GM18873 (cell line): ENCODE results near the gene YBX1.
A peak's percentile ranks its signal among the peaks of the same experiment; 100 is the strongest.
"Not testable (repeated sequence)": the region's sequence is repeated elsewhere in the genome, so short reads cannot be mapped to it uniquely, and the experiment has no call there.

ENCODE experiments used
- ATAC-seq: cut with Tn5 transposase; IDR thresholded peaks from one replicate; pipeline ENCODE4 v1.9.1; 2021; ENCODE audit warnings: mild to moderate bottlenecking, moderate library complexity, moderate number of reproducible peaks; ENCODE audit not compliant: unreplicated experiment, low FRiP score

Gene YBX1

DNA sequence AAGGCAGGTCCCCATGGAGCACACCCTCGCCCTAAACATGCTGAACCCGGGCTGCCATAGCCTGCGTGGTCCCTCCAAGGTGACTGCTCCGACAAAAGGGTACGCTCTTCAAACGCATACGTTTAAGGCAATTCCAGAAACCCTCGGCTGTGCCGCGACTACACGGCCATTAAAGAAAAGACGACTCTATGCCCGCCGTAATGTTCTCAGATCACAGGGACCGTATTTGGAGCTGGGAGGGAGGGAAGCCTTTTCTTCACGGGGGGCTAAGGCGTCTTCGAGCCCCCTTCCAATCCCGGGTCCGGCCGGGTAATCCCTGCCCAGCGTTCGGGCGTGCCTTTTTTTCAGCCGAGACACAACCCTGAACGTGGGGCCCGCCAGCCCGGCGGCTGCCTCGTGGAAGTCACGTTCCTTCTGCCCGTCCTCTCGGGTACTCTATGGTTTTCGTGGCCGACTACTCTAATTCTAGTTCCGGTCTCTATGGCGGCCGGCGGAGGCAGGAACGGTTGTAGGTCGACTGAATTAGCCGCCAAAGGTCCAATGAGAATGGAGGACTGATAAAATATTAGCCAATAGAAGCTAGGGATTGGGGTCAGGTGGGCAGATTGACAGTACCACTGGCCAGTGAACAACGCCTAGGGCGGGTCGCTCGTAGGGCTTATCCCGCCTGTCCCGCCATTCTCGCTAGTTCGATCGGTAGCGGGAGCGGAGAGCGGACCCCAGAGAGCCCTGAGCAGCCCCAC, at the start of gene YBX1:
Gene YBX1, plus strand, starts transcription at position 678 of the 743 bp plus-strand sequence. CDS start 148 bp downstream, outside the sequence.
- peak; percentile 96 for ATAC-seq

DNA sequence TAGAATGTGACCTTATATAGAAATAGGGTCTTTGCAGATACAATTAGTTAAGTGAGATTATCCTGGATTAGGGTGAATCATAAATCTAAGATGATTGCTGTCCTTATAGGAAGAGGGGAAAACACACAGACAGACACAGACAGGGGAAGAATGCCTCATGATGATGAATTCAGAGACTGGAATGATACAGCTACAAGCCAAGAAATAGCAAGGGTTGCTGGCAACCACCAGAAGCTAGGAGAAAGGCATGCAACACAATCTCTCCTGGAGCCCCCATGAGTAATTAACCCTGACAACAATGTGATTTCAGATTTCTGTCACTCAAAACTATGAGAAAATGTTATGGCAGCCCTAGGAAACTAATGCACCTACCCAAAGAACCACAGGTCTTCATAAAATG, 43.1 kb upstream of the YBX1 start:
- no peak for ATAC-seq

DNA sequence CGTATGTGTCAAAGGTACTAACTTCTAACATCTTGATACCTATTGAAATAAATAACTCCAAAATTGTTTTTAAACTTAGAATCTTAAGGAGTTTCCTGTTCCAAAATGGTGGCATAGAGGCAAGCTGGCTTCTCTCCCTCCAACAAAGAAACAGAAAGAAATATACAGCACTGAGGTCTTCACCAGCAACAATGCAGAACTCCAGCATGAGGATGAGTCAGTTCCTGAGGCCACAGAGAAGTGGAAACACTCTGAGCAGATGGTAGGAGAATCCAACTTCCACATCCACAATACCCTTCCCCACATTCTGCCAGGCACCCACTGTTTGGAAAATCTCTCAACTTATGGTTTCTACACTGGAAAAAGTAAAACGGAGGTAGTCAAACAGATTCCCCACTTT, 36.2 kb upstream of the YBX1 start:
- ATAC-seq: no peak

DNA sequence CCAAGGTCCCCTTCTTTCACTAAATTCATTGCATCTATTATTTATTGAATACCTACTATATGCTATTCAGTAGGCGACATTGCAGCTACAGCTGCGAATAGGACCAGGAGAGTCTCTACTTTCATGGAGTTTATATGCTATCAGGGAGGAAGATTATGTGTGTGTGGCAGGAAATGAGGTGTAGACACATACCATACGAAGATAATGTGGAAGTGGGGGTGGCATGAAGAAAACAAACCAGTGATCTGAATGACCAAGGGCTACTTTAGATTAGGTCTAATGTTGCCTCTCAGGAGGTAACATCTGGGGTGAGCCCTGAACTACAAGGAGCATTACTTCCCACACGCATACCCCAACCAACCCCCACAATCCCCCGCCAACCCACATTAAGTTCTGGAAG, 25.0 kb upstream of the YBX1 start:
- no peak for ATAC-seq

DNA sequence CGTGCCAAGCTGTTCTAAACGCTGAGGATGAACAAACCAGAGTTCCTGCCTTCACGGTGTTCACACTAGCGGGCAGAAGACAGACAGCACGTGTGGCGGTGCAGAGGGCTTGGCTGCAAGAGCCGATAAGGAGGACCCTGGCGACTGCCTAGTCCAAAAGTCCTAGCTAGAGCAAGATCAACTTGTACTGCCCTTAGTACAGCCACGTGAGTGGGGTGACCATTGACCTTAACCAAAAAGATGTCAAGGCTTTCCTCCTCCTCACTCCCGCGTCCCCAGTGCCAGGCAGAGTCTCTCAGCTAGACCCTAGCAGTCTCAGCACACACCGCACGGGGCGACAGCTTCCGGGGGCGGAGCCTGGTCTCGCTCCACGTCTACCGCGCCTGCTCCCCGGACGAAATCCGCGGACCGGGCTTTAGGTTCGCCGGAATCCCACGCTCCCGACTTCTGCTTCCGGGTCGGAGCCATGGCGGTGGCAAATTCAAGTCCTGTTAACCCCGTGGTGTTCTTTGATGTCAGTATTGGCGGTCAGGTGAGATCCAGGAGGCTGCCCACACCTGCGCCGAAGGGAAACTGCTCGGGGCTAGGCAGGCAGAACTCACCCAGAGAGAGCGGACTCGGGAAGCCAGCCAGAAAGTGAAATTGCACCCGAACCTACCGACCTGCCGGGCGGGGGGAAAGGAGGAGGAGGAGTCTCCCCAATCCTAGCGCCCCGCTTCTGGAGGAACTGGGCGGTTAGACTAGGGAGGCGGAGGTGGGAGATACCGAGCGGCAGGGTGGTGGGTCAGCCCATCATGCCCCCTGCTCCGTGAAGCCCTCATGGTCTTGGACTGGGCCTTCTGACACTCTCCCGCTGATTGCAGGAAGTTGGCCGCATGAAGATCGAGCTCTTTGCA, 24.0 kb upstream of the YBX1 start, which contains the start of gene PPIH:
Gene PPIH, plus strand, starts transcription at position 443 of the 896 bp plus-strand sequence. Its CDS starts 24 bp downstream, at position 467.
- ATAC-seq: peak; percentile 78

DNA sequence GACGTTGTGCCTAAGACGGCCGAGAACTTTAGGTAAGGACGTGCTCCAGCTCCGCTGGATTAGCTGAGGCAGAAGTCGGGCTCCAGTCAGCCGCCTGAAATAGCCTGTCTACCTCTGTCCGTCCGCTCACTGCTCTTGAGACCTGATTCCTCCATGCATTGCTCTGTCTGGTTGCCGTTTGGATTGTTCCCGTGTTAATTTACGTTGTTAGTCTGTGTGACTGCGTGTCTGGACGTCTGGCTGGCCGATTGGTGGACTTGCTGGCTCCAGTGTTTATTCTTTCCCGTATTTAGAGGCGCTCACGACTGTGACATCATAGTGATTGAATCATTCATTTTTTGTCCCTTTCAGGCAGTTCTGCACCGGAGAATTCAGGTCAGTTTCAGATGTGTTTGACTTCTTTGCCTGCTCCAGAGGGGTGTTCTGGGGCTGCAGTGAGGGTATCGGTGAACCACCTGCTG, 23.3 kb upstream of the YBX1 start:
- ATAC-seq: peak; percentile 9

DNA sequence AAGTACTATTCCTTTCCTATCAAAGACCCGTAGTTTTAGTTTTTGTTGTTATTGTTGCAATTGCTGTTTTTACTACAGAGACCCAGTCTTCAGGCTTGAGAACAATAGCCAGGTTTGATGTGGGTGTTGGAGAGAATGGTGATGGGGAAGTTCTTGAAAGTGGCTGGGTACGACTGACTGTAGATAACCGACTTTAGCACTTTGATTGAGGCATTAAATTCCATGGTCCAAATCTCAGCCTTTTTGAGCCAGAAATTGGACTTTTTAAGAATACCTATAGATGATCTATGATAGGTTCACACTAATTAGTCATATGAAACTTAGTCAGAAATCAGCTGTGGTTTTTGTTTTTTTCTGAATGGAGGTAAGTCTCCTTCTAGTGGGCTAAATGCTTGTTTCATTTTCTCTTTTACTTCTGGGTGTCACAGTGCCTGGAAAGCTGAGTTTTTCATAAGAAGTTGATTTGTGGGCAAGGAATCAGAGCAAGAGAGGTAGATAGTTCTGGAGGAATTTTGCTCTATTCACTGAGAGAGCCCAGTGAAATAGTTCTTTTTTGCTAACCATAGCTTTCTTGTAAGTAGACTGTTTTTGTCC, 21.2 kb upstream of the YBX1 start:
- no peak for ATAC-seq

DNA sequence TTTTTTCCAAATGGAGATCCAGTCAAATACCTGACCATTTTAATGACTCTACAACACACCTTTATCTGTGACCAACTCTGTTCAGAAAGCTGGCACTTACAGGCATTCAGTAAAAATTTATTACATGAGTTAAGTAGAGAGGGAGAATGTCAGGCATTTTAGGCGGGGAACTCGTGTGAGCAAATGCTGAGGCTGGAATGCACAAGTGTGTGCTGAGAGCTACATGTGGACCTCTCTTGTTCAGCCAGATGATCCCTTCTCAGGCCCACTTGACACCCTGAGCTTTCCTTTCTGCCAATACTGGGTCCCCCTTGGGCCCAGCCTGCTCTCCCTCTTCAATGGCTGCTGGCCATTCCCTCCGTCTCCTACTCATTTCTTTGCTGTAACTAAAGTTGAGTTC, 12.3 kb upstream of the YBX1 start:
- no peak for ATAC-seq

DNA sequence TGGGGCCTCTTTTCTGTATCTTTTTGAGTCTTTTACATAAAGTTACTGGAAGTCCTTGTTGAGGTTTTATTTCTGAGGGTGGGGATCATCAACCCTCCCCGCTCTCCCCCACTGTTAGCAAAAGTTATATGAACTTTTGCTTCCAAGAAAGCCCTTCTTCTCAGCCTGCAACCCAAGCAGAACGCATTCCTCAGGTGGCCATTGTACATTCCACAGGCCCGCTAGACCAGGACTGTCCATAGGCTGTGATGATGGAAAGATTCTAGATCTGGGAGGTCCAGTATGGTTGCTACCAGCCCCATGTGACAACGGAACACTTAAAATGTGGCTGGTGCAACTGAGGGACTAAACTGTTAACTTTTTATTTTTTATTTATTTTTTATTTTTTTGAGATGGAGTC, 11.8 kb upstream of the YBX1 start:
- no peak for ATAC-seq

DNA sequence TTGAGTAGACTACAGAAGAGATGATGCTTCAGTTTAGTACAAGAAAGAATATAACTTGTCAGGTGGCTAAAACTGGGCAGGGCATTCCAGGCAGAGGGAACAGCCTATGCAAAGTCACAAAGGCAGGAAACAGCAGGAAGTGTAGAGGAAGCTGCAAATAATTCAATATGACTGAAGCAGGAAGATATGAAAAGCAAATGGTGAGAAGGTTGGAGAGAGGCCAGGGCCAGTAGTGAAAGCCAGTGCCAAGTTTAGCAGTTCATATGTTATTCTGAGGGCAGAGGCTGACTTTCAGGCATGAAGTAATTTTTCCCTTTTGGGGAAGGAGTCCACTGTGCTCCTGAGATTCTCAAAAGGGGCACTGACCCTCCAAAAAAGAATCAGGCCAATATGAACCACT, 8.0 kb upstream of the YBX1 start:
- ATAC-seq: no peak

DNA sequence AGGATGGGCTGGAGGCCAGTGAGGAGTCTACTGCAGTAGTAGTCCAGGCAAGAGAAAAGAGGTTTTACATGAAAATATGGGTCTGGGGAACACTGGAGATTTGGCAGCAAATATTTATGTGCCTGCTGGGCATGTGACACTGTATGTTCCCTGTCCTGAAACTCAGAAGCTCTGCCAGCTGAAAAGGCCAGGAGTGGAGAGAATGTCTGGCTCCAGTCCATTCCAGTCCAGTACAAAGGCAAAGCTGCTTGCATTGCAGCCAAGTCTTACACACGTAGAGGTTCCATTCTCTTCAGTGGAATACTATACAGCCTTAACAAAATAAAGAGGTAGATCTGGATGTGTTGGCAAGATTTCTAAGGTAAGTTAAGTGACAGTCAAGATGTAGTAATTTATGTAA, 7.5 kb upstream of the YBX1 start:
- ATAC-seq: no peak

DNA sequence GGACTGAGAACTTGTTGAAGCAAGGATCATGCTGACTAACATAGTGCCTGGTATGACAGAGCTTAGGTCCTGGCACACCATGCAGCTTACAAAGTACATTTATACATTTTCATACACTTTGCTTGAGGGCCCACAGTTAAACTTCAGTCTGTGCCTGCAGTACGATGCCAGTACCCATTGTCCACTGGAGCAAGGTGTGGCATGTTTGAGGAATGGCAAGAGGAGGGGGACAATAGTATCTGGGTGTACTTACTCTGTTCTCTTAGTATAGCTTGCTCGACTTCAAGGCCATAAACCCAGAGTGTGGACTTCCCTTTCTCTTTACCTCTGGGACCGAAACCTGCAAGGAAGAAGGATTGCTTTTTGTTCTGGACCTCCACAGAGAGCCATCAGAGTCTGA, 6.8 kb upstream of the YBX1 start:
- no peak for ATAC-seq

DNA sequence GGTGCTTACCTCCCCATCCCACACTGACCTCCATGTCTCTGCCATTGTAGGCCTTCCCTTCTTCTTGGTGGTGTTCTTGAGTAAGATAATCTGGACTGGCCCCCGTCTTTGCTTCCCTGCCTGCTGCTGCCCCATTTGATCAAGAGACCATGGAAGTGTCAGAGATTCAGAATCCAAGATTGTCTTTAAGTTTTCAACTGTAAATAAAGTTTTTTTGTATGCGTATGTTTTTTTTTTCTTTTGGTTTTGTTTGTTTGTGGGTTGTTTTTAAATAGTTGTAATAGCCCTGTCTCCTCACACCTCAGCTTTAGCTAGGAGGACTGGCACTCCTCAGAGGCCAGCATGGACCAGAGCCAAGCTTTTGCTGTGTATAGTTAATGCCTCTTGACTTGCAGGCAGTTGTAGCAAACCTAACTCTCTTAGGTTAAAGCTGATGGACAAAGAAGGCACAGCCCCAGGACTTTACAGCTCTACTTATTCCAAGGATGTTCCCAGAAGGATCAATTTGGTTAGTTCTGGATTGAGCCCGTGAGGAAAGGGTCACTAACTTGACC, 5.6 kb upstream of the YBX1 start:
- no peak for ATAC-seq

DNA sequence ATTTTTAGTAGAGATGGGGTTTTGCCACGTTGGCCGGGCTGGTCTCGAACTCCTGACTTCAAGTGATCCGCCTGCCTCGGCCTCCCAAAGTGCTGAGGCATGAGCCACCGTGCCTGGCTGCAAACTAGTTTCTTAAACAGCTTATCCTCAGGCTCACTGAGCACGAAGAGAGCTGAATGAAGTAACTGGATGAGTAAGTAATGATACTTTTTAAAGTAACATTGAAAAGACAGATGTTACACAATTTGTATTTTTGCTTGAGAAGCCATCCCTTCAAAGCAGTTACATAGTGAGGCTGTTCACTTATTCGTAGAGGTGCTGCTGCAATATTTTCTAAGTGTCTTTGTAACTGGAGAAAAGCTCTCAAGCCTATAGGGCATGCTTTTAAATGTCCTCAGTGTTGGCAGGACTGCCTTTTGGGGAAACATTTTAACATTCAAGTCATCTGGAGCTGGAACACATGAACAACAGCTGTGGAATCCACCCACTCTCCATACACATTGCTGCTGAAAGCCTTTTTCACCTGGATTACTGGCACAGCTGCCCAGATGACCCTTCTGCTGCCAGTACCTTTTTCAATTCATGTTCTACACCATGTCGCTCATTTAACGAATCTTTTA, 2.7 kb upstream of the YBX1 start:
- no peak for ATAC-seq

DNA sequence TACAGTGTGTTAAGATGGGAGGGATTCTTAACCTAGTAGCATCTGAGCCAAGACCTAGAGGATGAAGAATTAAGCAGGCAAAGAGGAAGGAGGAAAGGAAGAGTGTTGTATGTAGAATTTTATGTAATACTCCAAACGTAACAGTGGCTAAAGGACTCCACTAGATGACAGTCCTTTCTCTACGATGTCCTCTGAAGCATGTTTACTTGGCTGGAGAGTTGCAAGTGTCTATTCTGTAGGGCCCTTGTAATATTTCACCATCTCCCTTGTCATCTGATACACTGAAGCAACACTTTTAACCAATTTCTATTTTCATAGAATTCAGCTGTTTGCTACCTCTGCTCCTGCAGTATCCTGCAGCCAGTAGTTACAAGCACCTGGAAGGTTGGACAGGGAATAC, 2.2 kb upstream of the YBX1 start:
- no peak for ATAC-seq

DNA sequence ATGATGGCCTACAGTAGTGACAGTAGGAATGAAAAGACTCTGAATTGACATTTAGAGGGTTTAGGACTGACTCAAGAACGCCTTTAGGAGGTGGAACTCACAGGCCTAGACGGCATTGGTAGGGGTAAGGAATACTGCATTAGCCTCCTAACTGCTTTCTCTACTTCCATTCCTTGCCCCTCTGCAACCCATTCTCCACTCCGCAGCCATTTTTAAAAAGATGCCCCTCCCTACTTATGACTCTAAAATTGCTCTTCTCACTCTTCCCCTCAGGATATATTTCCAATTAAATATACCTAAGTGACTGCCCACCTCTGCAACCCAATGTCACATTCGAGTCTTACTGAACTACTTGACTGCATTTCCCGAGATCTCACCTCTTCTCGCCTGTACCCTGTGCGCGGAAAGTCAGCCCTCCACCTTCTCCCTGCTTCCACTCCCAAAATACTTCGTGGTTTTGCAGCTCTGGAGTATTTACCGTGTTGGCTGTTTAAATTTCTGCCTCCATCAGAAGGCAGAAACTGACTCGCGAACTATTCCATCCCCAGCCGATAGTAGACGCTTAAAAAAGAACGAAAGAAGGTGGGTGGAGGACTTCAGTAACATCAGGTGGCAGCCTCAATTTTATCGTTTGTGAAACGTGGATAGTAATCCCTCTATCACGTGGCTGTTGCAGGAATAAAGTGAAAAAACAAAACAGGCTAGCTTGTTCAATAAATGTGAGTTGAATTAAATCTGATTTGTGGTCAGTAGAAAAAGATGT, 1.1 kb upstream of the YBX1 start:
- ATAC-seq: no peak

DNA sequence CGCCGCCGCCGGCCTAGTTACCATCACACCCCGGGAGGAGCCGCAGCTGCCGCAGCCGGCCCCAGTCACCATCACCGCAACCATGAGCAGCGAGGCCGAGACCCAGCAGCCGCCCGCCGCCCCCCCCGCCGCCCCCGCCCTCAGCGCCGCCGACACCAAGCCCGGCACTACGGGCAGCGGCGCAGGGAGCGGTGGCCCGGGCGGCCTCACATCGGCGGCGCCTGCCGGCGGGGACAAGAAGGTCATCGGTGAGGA, 193 bp downstream of the YBX1 start:
- ATAC-seq: not testable (repeated sequence)

DNA sequence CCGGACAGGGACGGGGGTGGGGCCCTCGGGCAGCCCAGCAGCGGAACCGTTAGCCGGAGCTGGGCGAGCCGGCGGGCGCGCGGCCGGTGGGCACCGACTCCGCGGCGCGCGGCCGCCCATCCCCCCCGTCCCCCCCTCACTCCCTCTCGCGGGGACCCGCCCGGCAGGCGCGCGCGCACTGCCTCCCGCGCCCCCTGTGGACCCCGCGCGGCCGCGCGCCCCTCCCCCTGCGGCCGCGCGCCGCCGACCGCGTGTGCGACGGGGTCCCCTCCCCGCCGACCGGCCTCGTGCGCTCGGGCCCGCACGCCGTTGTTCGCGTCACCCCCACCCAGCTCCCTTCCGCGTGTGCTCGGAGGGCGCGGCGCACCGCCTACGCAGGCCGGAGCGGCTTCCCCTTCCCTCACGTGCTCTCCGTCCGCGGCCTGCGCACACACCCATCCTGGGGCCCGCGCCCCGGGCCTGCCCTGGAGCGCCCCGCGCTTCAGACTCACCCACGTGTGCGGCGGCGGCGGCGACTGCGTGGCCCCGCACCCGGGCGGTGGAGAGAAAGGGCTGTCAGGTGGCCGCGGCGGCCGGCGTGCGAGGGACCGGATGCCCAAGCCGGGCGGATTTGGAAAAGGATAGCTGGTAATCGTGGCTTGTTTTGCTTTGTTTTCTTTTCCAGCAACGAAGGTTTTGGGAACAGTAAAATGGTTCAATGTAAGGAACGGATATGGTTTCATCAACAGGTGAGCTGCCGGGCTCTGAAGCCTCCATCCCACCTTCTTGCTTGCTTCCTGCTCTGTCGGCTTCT, 717 bp downstream of the YBX1 start:
- no peak for ATAC-seq

DNA sequence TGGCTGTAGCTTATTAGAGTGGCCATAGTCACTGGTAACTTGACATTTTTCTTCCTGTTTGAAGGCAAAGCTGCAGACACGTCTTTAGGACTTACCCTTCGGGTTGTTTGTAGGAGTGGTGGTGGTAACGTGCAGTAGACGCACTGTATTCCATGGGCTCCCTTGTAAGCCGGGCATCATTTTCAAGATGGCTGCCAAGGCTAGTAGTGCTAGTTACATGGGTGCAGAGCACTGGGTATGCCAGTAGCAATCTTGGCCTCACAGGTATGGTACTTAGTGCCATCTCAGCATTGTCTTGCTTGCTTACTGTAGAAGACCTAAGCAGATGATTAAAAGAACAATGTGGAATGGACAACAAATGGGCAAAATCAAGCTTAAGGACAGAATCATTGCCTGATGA, 1.9 kb downstream of the YBX1 start:
- no peak for ATAC-seq
